ENCODE measurements around the gene ATRN.
A peak's percentile ranks its signal among the peaks of the same experiment; 100 is the strongest.
"Not testable (repeated sequence)": the region's sequence is repeated elsewhere in the genome, so short reads cannot be mapped to it uniquely, and the experiment has no call there.

Gene ATRN

DNA sequence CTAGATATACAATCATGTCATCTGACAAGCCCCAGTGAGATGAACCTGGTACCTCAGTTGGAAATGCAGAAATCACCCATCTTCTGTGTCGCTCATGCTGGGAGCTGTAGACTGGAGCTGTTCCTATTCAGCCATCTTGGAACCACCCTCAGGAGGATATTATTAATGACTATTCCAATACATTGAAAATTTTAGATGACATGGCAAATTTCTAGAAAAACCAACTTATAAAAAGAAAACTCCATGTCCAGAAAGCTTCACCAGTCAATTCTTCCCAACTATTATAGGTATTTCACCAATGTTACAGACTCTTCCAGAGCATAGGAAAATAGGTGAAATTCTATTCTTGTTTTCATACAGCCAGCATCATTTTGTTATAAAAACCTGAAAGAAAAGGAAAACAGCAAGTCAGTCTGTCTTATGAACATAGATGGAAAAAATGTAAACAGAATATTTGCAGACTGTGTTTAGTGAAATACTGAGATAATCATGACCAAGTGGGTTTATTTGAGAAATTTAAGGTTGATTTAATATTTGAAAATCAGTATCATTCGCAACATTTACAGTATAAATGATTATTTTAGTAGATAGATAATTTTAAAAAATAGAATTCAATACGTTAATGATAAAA is 43.3 kb downstream of the ATRN start:
- no peak for DNase-seq

DNA sequence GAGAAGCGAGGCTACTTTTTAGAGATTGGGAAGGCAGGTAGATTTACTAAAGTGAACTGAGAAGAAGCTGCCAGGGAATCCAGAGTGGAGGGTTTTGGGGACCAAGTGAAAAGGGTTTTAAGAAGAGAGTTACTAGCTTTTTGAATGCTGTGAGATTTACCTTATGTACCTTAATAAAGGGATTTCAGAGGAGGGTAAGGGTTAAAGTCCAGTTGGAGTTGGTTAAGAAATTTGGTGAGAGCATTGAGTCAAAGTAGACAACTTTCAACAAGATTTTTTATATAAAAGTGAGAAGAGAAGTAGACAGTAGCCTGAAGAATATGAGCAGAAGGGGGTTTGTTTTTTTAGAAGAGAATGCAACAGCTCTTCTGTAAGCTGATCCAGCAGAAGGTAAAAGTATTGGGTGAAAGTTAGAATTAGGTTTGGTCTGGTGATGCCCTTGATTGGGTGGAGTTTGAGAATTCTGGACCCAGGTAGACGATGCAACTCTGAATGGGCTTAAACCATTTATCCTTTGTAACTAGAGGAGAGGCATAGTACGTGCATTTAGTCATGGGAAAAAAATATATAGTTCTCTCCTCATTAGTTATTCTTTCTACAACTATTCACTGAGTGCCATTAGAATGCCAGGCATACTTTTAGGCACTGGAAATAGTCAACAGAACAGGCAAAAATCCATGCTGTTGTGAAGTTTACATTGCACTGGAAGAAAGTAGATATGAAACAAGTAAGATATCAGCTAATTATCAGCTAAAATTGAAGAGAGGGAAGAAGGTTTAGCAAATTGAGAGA is 44.8 kb downstream of the ATRN start:
- no peak for DNase-seq

DNA sequence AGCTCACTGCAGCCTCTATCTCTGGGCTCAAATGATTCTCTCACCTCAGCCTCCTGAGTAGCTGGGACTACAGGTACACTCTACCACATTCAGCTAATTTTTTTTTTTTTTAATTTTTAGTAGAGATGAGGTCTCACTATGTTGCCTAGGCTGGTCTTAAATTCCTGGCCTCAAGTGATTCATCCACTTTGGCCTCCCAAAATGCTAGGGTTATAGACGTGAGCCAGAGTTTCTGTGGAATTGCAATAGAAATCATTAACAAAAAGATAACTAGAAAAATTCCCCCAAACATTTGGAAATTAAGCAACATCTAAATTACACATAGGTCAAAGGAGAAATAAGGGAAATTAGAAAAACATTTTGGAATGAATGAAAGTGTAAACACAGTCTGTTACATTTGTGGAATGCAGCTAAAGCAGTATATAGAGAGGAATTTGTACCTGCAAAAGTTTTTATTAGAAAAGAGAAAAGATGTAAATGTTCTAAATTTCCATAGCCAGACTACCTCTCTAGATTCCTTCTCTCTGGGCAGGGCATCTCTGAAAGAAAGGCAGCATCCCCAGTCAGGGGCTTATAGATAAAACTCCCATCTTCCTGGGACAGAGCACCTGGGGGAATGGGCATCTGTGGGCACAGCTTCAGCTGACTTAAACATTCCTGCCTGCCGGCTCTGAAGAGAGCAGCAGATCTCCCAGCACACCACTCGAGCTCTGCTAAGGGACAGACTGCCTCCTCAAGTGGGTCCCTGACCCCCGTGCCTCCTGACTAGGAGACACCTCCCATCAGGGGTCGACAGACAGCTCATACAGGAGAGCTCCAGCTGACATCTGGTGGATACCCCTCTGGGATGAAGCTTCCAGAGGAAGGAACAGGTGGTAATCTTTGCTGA is 51.3 kb downstream of the ATRN start:
- DNase-seq, result no peak

DNA sequence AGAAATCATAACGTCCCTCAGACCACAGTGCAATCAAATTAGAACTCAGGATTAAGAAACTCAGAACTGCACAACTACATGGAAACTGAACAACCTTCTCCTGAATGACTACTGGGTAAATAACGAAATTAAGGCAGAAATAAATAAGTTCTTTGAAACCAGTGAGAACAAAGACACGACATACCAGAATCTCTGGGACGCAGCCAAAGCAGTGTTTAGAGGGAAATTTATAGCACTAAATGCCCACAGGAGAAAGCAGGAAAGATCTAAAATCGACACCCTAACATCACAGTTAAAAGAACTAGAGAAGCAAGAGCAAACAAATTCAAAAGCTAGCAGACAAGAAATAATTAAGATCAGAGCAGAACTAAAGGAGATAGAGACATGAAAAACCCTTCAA is 53.9 kb downstream of the ATRN start:
- not testable (repeated sequence) for DNase-seq

DNA sequence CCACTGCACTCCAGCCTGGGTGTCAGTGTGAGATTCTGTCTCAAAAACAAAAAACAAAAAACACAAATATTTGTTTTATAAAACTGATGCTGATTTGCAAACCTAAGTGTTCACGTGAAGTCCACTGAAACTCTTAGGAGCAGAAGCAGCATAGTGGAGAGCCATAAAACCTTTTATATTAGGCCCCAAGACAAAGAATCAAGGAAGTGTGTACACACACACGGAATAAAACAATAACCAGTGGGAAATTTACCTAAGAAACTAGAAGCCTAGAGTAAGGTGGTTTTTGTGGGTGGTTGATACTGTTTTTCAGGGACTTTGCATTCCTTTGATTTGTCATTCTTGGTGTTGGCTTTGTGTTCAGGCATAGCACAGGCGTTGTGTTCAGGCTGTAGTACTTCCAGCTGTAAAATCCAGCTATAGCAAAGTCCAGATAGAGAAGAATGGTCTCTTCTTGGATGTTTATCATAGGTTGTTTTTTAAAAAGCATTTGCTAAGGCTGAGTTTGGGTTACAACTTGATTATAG is 61.3 kb downstream of the ATRN start:
- DNase-seq, result no peak

DNA sequence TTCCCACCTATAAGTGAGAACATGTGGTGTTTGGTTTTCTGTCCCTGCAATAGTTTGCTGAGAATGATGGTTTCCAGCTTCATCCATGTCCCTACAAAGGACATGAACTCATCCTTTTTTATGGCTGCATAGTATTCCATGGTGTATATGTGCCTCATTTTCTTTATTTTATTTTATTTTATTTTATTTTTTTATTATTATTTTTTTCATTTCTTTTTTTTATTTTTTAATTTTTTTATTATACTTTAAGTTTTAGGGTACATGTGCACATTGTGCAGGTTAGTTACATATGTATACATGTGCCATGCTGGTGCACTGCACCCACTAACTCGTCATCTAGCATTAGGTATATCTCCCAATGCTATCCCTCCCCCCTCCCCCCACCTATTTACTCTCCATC is 66.9 kb downstream of the ATRN start:
- DNase-seq, result not testable (repeated sequence)

DNA sequence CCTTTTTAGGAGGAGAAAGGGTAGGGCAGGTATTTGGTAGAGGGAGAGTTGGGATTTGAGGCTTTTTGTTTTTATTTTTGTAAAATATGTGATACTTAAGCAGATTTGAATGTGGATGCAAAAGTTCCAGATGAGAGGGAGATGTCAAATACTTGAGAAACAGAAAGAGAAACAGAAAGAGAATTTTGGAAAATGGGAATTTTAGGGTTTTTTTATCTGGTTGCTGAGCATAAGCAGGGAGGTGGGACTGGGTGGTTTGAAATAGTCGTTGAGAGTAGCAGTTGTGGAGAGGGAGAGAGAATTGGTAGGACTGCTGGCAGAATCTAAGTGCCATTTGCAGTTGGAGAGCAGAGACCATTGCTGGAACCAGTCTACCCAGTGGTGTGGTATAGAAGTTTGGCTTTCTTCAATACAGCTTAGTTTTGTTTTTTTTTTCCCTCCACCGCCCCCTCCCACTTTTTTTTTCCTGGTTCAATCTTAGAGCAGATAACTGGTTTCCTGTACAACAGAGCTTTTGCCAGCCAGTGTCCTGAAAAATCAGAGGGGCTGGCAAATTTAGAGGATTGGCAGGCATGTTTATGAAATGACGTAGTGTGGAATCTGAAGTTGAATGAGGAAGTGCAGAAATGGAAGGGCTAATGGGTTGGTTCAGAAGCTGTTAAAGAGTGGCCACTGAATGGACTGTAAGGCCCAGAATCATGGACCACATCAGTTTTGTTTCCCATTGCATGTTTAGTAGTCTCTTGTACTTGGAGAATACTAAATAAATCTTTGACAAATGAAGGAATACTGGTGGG is 68.7 kb downstream of the ATRN start:
- no peak for DNase-seq

DNA sequence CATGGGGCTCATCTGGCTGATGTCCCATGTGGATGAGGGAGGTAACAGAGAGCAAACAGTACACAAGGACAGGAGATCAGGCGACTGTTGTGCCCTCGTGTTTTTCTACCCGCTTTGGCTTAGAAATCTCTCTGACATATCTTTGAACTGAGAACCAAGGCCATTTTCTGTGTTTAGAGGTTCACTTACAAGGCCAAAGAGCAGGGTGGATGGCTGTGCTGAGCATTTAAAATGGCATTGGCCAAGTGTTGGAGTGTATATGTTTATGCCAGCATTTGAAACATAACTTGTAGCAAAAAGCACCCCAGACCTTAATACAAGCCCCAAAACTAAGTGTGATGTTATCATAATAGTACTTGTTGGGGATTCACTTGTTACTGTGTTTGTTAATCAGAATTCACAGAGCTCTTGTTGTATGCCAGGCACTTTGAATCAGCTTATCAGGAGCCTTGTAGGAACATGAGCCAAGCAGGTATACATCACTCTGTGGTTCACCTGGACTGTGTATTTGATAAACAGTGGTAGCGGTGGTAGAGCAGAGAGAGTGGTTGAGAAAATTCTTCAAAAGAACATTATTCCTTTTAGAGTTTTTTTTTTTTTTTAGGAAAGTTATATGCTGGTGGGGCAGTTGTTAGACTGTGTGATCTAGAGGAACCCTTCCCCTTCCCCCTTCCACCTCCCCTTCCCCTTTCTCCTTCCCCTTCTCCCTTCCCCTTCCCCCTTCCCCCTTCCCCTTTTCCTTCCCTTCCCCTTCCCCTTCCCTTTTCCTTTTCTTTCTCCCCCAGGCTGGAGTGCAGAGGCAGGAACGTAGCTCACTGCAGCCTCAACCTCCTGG is 71.3 kb downstream of the ATRN start:
- DNase-seq, result no peak

DNA sequence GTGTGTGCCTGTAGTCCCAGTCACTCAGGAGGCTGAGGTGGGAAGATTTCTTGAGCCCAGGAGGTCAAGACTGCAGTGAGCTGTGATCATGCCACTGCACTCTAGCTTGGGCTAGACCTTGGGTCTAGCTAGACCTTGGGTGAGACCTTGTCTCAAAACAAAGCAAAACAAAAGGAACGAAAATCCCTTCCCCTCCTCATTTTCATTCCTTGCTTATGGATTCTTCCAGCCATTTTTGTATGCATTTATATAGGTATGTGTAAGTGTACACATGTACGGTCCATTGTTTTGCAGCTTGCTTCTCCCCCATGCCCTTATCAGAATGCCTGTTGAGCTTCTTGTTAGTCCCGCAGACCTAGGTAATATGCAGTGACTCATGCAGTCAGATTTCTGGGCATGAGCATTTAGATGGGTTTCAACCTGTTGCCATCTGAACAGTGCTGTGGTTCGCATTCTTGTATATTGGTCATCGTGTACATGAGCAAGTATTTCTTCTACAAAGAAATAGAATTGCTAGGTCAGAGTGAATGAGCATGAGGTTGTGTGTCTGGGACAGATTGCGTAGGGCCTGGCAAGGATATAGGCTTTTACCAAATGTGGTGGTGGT is 73.2 kb downstream of the ATRN start:
- no peak for DNase-seq

DNA sequence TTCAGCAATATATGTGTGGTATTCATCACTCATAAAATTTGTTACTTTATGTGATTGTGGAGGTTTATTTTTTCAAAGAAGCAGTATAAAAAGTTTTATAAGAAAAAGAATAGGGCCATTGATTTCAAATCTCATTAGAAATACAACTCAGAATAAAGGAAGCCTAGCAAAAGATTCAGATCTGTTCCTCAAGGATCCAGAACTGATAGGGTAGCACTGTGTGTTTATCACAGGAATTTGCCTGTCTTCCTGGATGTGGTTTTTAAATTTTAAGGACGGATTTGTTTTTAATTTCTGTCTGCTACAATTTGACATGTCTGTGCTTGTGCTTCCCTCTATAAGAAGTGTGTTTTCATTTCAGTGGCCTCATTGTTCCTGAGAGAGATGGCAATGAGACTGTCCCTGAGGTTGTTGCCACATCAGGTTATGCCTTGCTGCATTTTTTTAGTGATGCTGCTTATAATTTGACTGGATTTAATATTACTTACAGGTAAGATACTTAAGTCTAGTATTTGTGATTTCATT is 74.6 kb downstream of the ATRN start:
- DNase-seq, result no peak

DNA sequence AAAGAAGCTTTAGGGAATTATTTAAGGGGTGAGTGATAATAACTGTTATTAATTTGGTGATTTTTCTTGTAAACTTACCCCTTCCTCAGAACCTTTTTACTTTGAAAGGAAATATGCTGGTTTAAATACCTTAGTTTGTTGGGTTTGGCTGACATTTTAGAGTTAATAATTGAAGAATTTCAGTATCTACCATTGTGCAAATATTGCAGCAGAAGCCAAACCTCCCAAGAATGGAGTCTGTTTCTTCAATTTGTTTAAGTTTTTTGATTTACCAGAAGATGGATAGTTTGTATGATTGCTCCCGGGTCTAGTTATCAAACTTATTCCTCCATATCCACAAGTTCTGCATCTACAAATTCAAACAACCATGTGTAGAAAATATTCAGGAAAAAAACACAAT is 77.1 kb downstream of the ATRN start:
- DNase-seq, result no peak

DNA sequence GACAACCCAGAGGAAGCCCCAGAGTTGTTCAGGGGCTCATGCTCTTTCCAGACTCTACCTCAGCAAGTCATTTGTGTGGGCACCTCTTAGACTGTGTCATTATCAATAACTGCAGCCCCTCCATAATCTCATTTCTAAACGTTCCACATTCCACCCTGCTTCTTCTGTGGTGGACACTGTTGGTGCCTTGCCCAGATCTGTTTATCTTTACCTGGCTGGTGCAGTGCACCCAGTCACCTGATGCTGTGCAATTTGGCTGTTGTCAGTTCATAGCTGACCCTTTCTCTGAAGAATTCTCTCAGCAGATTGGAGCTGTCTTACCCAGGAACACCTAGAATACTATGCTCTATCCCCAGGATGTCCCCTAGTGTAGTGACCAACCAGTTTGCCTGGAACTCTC is 80.0 kb downstream of the ATRN start:
- DNase-seq, result no peak

DNA sequence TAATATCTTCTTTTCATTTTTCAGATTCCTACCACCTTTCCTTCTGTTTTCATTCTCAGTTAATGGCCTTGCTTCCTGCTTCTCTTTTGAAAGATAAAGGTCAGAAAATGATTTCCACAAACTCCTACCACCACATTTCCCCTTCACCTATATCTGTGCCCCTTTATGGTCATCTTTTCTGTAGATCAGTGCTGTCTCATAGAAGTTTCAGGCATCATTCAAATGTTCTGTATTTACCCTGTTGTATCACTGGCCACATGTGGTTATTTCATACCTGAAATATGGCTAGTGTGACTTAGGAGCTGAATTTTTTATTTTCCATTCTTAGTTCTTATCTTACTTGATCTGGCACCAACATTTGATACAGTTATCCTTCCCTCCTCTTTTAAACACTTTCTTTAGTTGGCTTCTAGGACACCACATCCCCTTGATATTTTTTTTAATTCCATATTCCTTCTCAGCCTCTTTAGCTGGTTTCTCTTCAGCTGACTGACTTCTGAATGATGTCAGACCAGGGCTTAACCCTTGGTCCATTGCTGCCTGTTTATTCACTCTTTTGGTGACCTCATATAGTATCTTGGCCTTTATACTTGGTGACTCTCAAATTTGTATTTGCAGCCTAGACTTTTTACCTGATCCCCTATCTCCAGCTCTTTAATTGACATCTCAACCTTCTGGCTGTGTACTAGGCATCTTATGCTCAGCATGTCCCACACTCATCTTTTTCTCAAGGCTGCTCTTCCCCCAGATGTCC is 81.0 kb downstream of the ATRN start:
- DNase-seq, result no peak

DNA sequence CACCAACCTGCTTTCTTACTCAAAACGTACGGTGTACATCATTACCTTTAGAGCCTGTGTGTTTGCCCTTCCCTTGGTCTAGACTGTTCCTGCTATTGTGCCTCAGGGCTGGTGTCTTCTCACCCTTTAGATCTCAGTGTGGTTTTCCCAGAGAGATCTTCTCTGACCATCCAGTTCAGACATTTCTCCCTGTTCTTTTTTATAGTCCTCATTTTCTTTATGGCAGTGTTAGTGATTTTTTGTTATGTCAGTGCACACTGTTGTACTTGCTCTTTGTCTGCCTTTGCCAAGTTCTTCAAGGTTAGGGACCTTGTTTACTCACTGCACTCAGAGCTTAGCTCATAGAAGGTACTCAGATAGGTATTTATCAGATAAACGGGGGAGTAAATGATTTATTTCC is 82.8 kb downstream of the ATRN start:
- no peak for DNase-seq

DNA sequence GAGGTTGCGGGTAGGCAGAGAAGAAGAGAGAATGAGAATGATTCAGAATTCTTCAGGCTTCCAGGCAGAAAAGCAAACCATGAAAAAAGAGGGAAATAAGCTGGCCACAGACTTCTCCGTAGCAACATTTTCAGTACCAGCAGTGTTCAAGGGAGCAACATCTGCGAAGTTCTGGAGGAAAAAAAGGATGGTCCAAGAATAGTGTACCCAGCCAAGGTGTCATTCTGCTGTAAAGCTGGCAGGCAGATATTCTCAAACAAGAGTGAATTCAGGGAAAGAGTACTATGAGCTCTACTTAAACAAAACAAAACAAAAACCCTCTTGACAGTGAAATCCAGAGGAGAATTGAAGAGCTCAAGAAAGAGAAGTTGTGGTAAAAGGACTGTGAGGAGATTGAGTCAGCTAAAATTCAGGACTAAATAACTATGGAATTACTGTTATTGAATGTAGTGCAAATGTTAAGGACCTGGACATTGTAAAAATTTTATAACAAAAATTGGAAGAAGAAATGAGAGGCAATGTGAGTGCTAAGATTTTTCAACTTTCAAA is 86.5 kb downstream of the ATRN start:
- DNase-seq, result peak in 3 of 58 donors; percentile 10 to 24 (median 18)

DNA sequence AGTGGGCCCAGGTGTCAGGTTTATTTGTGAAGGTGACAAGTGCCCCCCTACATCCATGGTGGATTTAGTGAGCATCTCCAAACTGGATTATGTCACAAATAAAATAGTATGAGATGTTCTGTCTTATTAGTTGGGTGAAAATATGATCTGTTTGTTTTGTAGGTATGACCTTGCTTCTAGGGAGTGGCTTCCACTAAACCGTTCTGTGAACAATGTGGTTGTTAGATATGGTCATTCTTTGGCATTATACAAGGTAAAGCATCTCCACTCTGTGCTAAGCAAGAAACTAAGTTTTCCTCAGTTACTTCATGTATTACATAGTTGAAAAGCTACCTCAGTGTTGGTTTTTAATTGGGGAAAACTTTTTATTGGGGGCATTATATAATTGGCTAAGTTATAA is 88.4 kb downstream of the ATRN start:
- DNase-seq, result no peak

DNA sequence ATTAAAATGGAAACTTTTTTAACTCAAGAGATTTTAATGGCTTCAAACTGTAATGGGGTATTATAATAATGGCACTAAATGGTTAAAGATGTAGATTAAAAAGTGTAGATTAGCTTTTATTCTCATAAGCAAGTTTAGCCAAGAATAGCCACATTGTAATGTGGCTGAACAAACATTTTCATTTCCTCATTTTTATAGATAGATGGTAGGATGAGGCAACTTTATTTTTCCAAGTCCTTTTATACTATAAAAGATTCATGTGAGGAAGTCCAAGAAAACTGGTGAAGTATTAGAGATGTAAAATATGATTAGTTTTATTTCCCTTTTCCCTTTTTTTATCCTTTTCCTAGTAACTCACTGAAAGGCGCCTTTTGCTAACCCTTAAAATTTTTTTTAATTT is 88.8 kb downstream of the ATRN start:
- DNase-seq, result no peak

DNA sequence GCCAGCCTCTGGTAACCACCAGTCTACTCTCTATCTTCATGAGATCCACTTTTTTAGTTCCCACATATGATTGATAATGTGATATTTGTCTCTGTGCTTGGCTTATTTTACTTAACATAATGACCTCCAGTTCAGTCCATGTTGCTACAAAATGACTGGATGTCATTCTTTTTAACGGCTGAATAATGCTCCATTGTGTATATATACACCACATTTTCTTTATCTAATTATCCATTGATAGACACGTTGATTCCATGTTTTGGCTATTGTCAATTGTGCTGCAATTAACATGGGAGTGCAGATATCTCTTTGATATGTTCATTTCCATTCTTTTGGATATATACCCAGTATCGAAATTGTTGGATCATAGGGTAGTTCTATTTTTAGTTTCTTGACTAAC is 89.3 kb downstream of the ATRN start:
- DNase-seq, result no peak

Measured in anterior cingulate cortex (tissue), 58 donors.